ENCODE data around the gene C12orf76. TPM values are rescaled to one million over a fixed set of nuclear protein-coding genes. Genes with fewer than 3 reads are reported as not detected.

The C12orf76 gene
- total and polyA plus RNA-seq, 9 of the 15 experiments (the other 6 are each of a cell fraction or from before 2014, with no cell fraction given), result 6.3 to 38.6 (median 12.3) TPM

DNA sequence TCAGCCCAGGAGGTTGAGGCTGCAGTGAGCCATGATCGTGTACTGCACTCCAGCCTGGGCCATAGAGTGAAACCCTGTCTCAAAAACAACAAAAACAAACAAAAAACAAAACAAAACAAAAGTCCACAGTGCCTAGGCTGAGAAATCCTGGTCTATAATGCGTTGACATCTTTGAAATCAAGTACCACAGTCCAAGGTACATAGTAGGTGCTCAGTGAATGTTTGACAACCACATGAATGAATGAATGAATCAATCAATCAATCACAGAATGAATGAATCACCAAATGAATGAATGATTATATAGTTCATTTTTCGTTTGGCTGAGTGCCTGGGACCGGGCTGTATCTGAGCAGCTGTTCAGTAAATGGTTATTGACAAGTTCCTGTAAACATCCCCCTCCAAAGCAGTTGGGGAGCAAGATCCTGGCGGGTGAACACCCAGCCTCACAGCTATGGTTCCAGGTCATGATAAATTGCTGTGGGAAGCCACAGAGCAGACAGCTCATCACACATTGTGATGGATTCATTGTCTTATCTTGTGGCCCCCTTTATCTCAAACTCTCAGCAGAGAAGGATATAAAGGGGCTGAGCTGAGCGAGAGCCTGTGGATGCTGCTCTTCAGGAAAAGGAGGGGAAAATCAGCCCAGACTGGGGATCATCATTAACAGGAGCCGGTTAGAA, 45.4 kb upstream of the C12orf76 start (continued):
- TF ChIP-seq, protein P1, sequence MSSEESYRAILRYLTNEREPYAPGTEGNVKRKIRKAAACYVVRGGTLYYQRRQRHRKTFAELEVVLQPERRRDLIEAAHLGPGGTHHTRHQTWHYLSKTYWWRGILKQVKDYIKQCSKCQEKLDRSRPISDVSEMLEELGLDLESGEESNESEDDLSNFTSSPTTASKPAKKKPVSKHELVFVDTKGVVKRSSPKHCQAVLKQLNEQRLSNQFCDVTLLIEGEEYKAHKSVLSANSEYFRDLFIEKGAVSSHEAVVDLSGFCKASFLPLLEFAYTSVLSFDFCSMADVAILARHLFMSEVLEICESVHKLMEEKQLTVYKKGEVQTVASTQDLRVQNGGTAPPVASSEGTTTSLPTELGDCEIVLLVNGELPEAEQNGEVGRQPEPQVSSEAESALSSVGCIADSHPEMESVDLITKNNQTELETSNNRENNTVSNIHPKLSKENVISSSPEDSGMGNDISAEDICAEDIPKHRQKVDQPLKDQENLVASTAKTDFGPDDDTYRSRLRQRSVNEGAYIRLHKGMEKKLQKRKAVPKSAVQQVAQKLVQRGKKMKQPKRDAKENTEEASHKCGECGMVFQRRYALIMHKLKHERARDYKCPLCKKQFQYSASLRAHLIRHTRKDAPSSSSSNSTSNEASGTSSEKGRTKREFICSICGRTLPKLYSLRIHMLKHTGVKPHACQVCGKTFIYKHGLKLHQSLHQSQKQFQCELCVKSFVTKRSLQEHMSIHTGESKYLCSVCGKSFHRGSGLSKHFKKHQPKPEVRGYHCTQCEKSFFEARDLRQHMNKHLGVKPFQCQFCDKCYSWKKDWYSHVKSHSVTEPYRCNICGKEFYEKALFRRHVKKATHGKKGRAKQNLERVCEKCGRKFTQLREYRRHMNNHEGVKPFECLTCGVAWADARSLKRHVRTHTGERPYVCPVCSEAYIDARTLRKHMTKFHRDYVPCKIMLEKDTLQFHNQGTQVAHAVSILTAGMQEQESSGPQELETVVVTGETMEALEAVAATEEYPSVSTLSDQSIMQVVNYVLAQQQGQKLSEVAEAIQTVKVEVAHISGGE (CRISPR knock-in tag; IDR thresholded peaks at IDR 0.05), result peak in 1 of 3 experiments; percentile 71; a peak in 2 of 6 replicates
- peak; percentile 78 for TF ChIP-seq SMARCA4 (IDR thresholded peaks at IDR 0.05)
- TF ChIP-seq U2AF1 (optimal IDR thresholded peaks at IDR 0.05; ENCODE audit: low read depth, low read length), result no peak
- TF ChIP-seq, protein P2, sequence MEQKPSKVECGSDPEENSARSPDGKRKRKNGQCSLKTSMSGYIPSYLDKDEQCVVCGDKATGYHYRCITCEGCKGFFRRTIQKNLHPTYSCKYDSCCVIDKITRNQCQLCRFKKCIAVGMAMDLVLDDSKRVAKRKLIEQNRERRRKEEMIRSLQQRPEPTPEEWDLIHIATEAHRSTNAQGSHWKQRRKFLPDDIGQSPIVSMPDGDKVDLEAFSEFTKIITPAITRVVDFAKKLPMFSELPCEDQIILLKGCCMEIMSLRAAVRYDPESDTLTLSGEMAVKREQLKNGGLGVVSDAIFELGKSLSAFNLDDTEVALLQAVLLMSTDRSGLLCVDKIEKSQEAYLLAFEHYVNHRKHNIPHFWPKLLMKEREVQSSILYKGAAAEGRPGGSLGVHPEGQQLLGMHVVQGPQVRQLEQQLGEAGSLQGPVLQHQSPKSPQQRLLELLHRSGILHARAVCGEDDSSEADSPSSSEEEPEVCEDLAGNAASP (IDR thresholded peaks at IDR 0.05), result no peak
- peak; percentile 69 for TF ChIP-seq CREM (IDR thresholded peaks at IDR 0.05; ENCODE audit: low read depth)
- TF ChIP-seq, protein P3, sequence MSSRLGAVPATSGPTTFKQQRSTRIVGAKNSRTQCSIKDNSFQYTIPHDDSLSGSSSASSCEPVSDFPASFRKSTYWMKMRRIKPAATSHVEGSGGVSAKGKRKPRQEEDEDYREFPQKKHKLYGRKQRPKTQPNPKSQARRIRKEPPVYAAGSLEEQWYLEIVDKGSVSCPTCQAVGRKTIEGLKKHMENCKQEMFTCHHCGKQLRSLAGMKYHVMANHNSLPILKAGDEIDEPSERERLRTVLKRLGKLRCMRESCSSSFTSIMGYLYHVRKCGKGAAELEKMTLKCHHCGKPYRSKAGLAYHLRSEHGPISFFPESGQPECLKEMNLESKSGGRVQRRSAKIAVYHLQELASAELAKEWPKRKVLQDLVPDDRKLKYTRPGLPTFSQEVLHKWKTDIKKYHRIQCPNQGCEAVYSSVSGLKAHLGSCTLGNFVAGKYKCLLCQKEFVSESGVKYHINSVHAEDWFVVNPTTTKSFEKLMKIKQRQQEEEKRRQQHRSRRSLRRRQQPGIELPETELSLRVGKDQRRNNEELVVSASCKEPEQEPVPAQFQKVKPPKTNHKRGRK (tag; IDR thresholded peaks at IDR 0.05), result no peak
- 0 out of 2 replicates have a peak, but pooled peaks have one; percentile 26 for TF ChIP-seq CREB1 (IDR thresholded peaks at IDR 0.05)
- TF ChIP-seq CREB1 (CRISPR knock-in tag; IDR thresholded peaks at IDR 0.05), result no peak
- no peak for TF ChIP-seq KLF1 (tag; IDR thresholded peaks at IDR 0.05)
- TF ChIP-seq DMBX1 (CRISPR knock-in tag; IDR thresholded peaks at IDR 0.05; ENCODE audit: borderline replicate concordance), result peak; percentile 29; the same call in 1 of the 2 replicates
- TF ChIP-seq, protein P4, sequence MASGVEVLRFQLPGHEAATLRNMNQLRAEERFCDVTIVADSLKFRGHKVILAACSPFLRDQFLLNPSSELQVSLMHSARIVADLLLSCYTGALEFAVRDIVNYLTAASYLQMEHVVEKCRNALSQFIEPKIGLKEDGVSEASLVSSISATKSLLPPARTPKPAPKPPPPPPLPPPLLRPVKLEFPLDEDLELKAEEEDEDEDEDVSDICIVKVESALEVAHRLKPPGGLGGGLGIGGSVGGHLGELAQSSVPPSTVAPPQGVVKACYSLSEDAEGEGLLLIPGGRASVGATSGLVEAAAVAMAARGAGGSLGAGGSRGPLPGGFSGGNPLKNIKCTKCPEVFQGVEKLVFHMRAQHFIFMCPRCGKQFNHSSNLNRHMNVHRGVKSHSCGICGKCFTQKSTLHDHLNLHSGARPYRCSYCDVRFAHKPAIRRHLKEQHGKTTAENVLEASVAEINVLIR (CRISPR knock-in tag; IDR thresholded peaks at IDR 0.05), result no peak; the same call in 1 of the 2 replicates
- TF ChIP-seq, protein P5, sequence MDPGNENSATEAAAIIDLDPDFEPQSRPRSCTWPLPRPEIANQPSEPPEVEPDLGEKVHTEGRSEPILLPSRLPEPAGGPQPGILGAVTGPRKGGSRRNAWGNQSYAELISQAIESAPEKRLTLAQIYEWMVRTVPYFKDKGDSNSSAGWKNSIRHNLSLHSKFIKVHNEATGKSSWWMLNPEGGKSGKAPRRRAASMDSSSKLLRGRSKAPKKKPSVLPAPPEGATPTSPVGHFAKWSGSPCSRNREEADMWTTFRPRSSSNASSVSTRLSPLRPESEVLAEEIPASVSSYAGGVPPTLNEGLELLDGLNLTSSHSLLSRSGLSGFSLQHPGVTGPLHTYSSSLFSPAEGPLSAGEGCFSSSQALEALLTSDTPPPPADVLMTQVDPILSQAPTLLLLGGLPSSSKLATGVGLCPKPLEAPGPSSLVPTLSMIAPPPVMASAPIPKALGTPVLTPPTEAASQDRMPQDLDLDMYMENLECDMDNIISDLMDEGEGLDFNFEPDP (CRISPR knock-in tag; IDR thresholded peaks at IDR 0.05), result no peak
- TF ChIP-seq, protein P6, sequence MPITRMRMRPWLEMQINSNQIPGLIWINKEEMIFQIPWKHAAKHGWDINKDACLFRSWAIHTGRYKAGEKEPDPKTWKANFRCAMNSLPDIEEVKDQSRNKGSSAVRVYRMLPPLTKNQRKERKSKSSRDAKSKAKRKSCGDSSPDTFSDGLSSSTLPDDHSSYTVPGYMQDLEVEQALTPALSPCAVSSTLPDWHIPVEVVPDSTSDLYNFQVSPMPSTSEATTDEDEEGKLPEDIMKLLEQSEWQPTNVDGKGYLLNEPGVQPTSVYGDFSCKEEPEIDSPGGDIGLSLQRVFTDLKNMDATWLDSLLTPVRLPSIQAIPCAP (CRISPR knock-in tag; IDR thresholded peaks at IDR 0.05; ENCODE audit: borderline replicate concordance), result no peak
- TF ChIP-seq ZBTB8A (IDR thresholded peaks at IDR 0.05; ENCODE audit: partially characterized antibody), result no peak
- TF ChIP-seq PHF20 (IDR thresholded peaks at IDR 0.05; ENCODE audit: partially characterized antibody), result no peak

All from K562 (cell line).